ENCODE results near the gene PACSIN2.

DNA sequence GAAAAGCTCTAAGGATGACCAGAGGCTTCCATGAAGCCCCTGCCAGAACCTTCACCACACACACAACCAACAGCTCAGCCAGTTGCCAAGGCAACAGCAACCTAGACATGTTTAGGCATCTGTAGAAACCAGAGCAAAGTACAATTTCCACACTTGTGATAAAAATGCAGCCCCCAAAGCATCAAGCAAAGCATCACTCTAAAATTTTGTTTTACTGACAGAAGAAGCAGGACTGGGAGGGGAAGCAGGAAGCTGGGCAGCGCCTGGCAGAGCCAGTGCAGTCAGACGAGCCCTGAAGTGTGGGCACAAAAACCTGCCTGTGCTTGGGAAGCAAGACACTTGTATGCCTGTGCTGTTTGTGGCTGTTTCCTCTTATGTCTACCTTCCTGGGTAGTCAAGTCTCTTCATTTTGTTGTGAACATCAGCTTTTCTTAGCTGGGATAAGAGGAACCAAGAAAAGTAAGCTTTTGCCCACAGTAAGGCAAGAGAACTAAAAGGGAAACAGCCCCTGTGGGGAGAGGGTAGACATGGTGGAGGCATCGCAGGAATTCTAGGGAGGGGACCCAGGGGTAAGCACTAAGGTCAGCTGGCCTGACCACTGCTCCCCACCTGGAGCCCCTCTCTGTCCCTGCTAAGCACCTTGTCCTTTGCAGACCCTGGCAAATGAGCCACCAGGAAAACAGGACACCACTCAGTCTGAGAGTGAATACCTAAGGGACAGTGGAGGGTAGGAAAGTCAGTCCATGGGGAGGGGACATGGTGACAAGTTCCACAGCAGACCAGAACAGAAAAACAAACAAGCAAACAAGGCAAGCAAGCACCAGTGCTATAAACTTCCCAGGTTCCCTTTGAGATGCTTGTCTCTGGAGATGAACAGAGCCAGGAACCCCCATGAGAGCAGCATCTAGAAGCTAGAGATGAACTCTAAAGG is 13.4 kb downstream of the PACSIN2 start:
- TF ChIP-seq, protein P1, sequence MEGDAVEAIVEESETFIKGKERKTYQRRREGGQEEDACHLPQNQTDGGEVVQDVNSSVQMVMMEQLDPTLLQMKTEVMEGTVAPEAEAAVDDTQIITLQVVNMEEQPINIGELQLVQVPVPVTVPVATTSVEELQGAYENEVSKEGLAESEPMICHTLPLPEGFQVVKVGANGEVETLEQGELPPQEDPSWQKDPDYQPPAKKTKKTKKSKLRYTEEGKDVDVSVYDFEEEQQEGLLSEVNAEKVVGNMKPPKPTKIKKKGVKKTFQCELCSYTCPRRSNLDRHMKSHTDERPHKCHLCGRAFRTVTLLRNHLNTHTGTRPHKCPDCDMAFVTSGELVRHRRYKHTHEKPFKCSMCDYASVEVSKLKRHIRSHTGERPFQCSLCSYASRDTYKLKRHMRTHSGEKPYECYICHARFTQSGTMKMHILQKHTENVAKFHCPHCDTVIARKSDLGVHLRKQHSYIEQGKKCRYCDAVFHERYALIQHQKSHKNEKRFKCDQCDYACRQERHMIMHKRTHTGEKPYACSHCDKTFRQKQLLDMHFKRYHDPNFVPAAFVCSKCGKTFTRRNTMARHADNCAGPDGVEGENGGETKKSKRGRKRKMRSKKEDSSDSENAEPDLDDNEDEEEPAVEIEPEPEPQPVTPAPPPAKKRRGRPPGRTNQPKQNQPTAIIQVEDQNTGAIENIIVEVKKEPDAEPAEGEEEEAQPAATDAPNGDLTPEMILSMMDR (IDR thresholded peaks at IDR 0.05), result no peak
- no peak for TF ChIP-seq ZFX (IDR thresholded peaks at IDR 0.05; ENCODE audit: borderline replicate concordance)
